Mesenchymal stem cell (in vitro differentiated cells and primary cell): ENCODE results near the gene NEK3.

Source experiments
- DNase-seq: peaks from one replicate; pipeline ENCODE4 v3.0.0-alpha.2; 2013
- H2AFZ ChIP-seq: one replicate; pipeline ENCODE4 v1.6.1; 2013; ENCODE audit warnings: low read depth, mild to moderate bottlenecking, control low read depth, inconsistent platforms, low read length, moderate library complexity
- H2AK5ac ChIP-seq: 2 replicates; pipeline ENCODE4 v1.6.1; 2013; ENCODE audit warnings: low read length, moderate library complexity, mild to moderate bottlenecking, inconsistent platforms; ENCODE audit not compliant: severe bottlenecking
- H2BK120ac ChIP-seq: one replicate; pipeline ENCODE4 v1.6.1; 2013; ENCODE audit warnings: low read depth, mild to moderate bottlenecking, inconsistent platforms, low read length, moderate library complexity
- H2BK12ac ChIP-seq, 2 experiments: one replicate each; pipeline ENCODE4 v1.6.1; 2013; ENCODE audit warnings: inconsistent platforms in 2 of 2, low read length in 2 of 2, mild to moderate bottlenecking in 2 of 2, moderate library complexity in 2 of 2, control low read depth in 1 of 2
- H2BK15ac ChIP-seq: one replicate; pipeline ENCODE4 v1.6.1; 2013; ENCODE audit warnings: mild to moderate bottlenecking, low read depth, inconsistent platforms; ENCODE audit not compliant: poor library complexity, severe bottlenecking
- H2BK5ac ChIP-seq: 2 replicates; pipeline ENCODE4 v1.6.1; 2013; ENCODE audit warnings: low read depth, mild to moderate bottlenecking, low read length, control low read depth, inconsistent platforms; ENCODE audit not compliant: poor library complexity, severe bottlenecking
- H3K14ac ChIP-seq, 2 experiments: one replicate each; pipeline ENCODE4 v1.6.1; 2013; ENCODE audit warnings: inconsistent platforms in 2 of 2, low read length in 2 of 2, control low read depth in 1 of 2, mild to moderate bottlenecking in 1 of 2, moderate library complexity in 1 of 2
- H3K18ac ChIP-seq, 2 experiments: one replicate each; pipeline ENCODE4 v1.6.1; 2013; ENCODE audit warnings: inconsistent platforms in 2 of 2, low read length in 2 of 2, control low read depth in 1 of 2, low read depth in 1 of 2, mild to moderate bottlenecking in 1 of 2
- H3K23ac ChIP-seq, 2 experiments: one replicate each; pipeline ENCODE4 v1.6.1; 2013; ENCODE audit warnings: inconsistent platforms in 2 of 2, low read length in 2 of 2, mild to moderate bottlenecking in 2 of 2, moderate library complexity in 2 of 2, control low read depth in 1 of 2
- H3K27ac ChIP-seq: 2 replicates; pipeline ENCODE4 v1.5.1; 2013; ENCODE audit warnings: mild to moderate bottlenecking, moderate library complexity, low read length, control low read depth, inconsistent platforms; ENCODE audit not compliant: poor library complexity, severe bottlenecking
- H3K27me3 ChIP-seq, 2 experiments: 2 replicates each; pipeline versions ENCODE4 v1.6.1 to v1.7.0; 2013; ENCODE audit warnings: low read length in 2 of 2, mild to moderate bottlenecking in 2 of 2, moderate library complexity in 2 of 2, control low read depth in 1 of 2, inconsistent platforms in 1 of 2; ENCODE audit not compliant: control insufficient read depth in 1 of 2, insufficient read depth in 1 of 2
- H3K36me3 ChIP-seq, 2 experiments: 2 replicates each; pipeline versions ENCODE4 v1.6.1 to v1.7.0; 2013; ENCODE audit warnings: low read length in 2 of 2, control low read depth in 1 of 2, inconsistent platforms in 1 of 2, low read depth in 1 of 2, mild to moderate bottlenecking in 1 of 2; ENCODE audit not compliant: insufficient read depth in 2 of 2, control insufficient read depth in 1 of 2
- H3K4ac ChIP-seq, 2 experiments: one replicate each; pipeline ENCODE4 v1.6.1; 2013; ENCODE audit warnings: inconsistent platforms in 2 of 2, low read length in 2 of 2, mild to moderate bottlenecking in 2 of 2, moderate library complexity in 2 of 2, control low read depth in 1 of 2, low read depth in 1 of 2
- H3K4me1 ChIP-seq: 2 replicates; pipeline ENCODE4 v1.6.1; 2013; ENCODE audit warnings: low read depth, low read length, control low read depth; ENCODE audit not compliant: control insufficient read depth, insufficient read depth
- H3K4me2 ChIP-seq: 2 replicates; pipeline ENCODE4 v1.6.1; 2013; ENCODE audit warnings: low read length, mild to moderate bottlenecking, inconsistent platforms; ENCODE audit not compliant: poor library complexity, severe bottlenecking
- H3K4me3 ChIP-seq, 2 experiments: 2 replicates each; pipeline versions ENCODE4 v1.5.1 to v1.7.0; 2013; ENCODE audit warnings: low read length in 2 of 2, mild to moderate bottlenecking in 2 of 2, control low read depth in 1 of 2, low read depth in 1 of 2; ENCODE audit not compliant: insufficient read depth in 1 of 2
- H3K79me1 ChIP-seq: replicated peaks from 2 replicates; pipeline ENCODE4 v1.6.1; 2013; ENCODE audit warnings: mild to moderate bottlenecking, control low read depth, low read length, inconsistent platforms; ENCODE audit not compliant: poor library complexity, severe bottlenecking
- H3K9ac ChIP-seq: 2 replicates; pipeline ENCODE4 v1.7.0; 2013; ENCODE audit warnings: mild to moderate bottlenecking, low read length, moderate library complexity
- H3K9me3 ChIP-seq: 2 replicates; pipeline ENCODE4 v1.7.0; 2013; ENCODE audit warnings: mild to moderate bottlenecking, low read length; ENCODE audit not compliant: control insufficient read depth
- H4K8ac ChIP-seq: one replicate; pipeline ENCODE4 v1.6.1; 2013; ENCODE audit warnings: inconsistent platforms, mild to moderate bottlenecking, low read length, moderate library complexity
- H4K91ac ChIP-seq: one replicate; pipeline ENCODE4 v1.6.1; 2013; ENCODE audit warnings: mild to moderate bottlenecking, low read length, inconsistent platforms
- WGBS: methylation state at CpG from one replicate; pipeline ENCODE4 v1.1.7; 2013; ENCODE audit warnings: mixed read lengths; 5-methylcytosine and 5-hydroxymethylcytosine counted together

The NEK3 gene

DNA sequence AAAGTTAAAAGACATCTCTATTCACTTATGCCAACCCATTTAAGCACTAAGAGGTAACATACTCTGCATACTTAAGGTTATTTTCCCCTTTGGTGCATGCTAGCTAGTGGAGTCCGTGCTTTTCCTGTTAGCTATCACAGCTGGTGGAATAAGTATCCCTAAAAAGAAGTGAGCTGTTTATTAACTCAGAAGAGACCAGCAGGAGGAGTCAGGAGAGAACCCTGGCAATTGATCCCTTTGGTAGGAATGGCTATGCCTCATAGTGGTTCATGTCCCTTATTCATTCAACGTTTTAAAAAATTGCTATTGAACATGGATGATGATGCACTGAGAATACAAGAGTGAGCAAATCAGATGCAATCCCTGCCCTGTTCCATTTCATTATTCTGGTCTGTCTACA, 18.1 kb downstream of the NEK3 start:
- Histone ChIP-seq H2BK15ac (no peak overlapping the region), H3K27ac (no peak overlapping the region), H3K4me3 (no peak overlapping the region), H2AK5ac (no peak overlapping the region), H2AFZ (no peak overlapping the region), H3K4me1 (no peaks in the 10 kb centered on the region), H3K18ac (no peak overlapping the region), H4K8ac (no peak overlapping the region), H3K27me3 (no peaks in the 10 kb centered on the region), H2BK120ac (no peak overlapping the region), H2BK12ac (no peak overlapping the region), H3K4me2 (no peak overlapping the region), H3K23ac (no peak overlapping the region), H3K9ac (no peak overlapping the region), H3K14ac (no peak overlapping the region), H3K79me1 (peaks cover 2% of the 10 kb centered on the region), H2BK5ac (no peak overlapping the region), H4K91ac (no peak overlapping the region), H3K36me3 (peaks cover 13 to 31% of the 10 kb centered on the region in 2 experiments), H3K4ac (no peak overlapping the region), H3K9me3 (no peaks in the 10 kb centered on the region)
- no peak for DNase-seq
- 92% methylated on average over 2 of the region's 2 CpGs for WGBS

DNA sequence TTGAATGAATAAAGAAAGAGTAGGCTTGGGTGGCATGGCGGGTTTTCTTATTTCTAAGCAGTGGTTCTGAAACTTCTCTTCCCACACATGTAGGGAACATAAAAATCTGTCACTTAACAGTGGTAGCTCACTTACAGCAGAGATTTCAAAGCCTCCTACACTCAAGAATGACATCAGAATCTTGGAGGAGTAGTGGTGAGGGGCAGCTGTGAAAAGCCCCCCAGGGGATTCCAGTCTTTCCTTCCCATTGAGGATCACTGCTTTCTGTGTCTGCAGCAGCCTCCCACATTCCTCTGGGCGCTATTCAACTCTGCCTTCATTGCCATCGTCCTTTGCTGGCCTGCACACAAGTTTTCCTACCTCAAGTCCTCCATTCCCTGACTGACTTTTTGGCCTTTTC, 21.9 kb downstream of the NEK3 start:
- Histone ChIP-seq H2BK120ac (no peak overlapping the region), H2AFZ (no peak overlapping the region), H3K23ac (no peak overlapping the region), H3K9ac (no peak overlapping the region), H3K27ac (no peak overlapping the region), H4K91ac (no peak overlapping the region), H3K27me3 (no peaks in the 10 kb centered on the region), H4K8ac (no peak overlapping the region), H3K18ac (no peak overlapping the region), H2AK5ac (no peak overlapping the region), H3K4me1 (no peaks in the 10 kb centered on the region), H3K9me3 (no peaks in the 10 kb centered on the region), H3K79me1 (peaks cover 2% of the 10 kb centered on the region), H2BK15ac (no peak overlapping the region), H3K36me3 (peaks cover 19 to 56% of the 10 kb centered on the region in 2 experiments), H2BK5ac (no peak overlapping the region), H2BK12ac (no peak overlapping the region), H3K14ac (no peak overlapping the region), H3K4me2 (no peak overlapping the region), H3K4ac (no peak overlapping the region), H3K4me3 (no peak overlapping the region)
- 84% methylated on average over 2 of the region's 3 CpGs for WGBS
- no peak for DNase-seq

DNA sequence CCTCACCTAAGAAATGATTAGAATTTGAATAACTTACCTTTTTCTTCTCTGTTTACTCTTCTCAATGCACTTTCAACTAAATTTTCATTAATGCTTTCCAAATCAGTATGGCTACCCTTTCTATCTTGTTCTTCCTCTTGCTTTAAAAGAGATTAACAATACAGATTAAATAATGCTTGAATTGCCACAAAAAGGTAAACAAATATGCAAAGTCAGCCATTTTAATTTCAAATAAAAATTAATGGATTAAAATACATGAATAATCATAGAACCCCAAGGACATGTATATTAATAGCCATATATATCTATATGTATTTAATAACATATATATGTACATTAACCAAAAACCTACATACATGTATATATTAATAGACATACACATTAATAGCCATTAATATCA, 22.6 kb downstream of the NEK3 start:
- Histone ChIP-seq H2BK12ac (no peak overlapping the region), H4K8ac (no peak overlapping the region), H3K23ac (no peak overlapping the region), H3K4me1 (no peaks in the 10 kb centered on the region), H3K4me2 (no peak overlapping the region), H2AFZ (no peak overlapping the region), H2BK5ac (no peak overlapping the region), H3K4me3 (no peak overlapping the region), H3K9ac (no peak overlapping the region), H3K4ac (no peak overlapping the region), H2AK5ac (no peak overlapping the region), H2BK120ac (no peak overlapping the region), H3K14ac (no peak overlapping the region), H4K91ac (no peak overlapping the region), H3K36me3 (peaks cover 23 to 62% of the 10 kb centered on the region in 2 experiments), H3K27me3 (no peaks in the 10 kb centered on the region), H3K9me3 (no peaks in the 10 kb centered on the region), H3K18ac (no peak overlapping the region), H2BK15ac (no peak overlapping the region), H3K79me1 (peaks cover 2% of the 10 kb centered on the region), H3K27ac (no peak overlapping the region)
- DNase-seq = no peak

DNA sequence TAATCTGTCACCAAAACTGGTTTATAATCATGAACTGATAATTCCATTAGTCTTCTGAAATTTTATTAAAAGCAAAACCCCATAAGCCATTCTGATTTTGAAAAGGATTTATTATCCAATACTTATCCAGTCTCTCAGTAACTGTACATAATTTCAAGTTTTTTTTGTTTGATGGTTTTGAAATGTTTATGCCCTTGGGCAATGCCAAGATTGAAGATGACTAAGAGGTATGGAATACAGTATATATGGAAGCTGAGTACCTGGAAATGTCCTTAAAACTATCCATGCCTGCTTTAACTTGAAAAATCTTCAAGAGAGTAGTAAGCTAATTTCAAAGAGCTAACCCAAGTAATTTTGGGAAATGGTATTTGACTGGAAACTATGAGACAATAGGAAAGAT, 28.8 kb downstream of the NEK3 start:
- Histone ChIP-seq H2BK5ac (no peak overlapping the region), H3K9ac (no peak overlapping the region), H2AK5ac (no peak overlapping the region), H2BK15ac (no peak overlapping the region), H3K4me2 (no peak overlapping the region), H3K36me3 (peaks cover 16 to 42% of the 10 kb centered on the region in 2 experiments), H2BK120ac (no peak overlapping the region), H3K14ac (no peak overlapping the region), H4K91ac (no peak overlapping the region), H3K4me3 (no peak overlapping the region), H2BK12ac (no peak overlapping the region), H3K9me3 (no peaks in the 10 kb centered on the region), H3K23ac (no peak overlapping the region), H3K4me1 (peaks cover 4% of the 10 kb centered on the region), H3K27me3 (no peaks in the 10 kb centered on the region), H4K8ac (no peak overlapping the region), H3K79me1 (no peaks in the 10 kb centered on the region), H2AFZ (no peak overlapping the region), H3K18ac (no peak overlapping the region), H3K4ac (no peak overlapping the region), H3K27ac (no peak overlapping the region)
- no peak for DNase-seq
